Posterior vena cava (tissue), 2 donors: ENCODE data around the gene IFITM10. TPM values are rescaled to one million over a fixed set of nuclear protein-coding genes. Genes with fewer than 3 reads are reported as not detected.
A peak's percentile ranks its signal among the peaks of the same experiment; 100 is the strongest.
"Not testable (repeated sequence)": the region's sequence is repeated elsewhere in the genome, so short reads cannot be mapped to it uniquely, and the experiment has no call there.

Source experiments
- DNase-seq: peaks from one replicate; pipeline ENCODE4 v3.0.0-alpha.2; 2020; ENCODE audit warnings: low spot score
- intact Hi-C, 2 donors: fragments of 100-400 bp; cut with DNase I; formaldehyde crosslinking; loops; one replicate each; pipeline versions ENCODE4 v1.14.1 to v1.14.2; 2022 to 2023
- total RNA-seq, 2 donors: library from RNA; stranded (reverse); fragmentation: NEBNext Ultra II Directional; extraction: Animal tissue kit (Norgen Biotek cat#: 25700); gene quantifications; one replicate each; pipeline ENCODE4 v1.2.1, GENCODE V29; 2021
- donor health status: DM: yes; HTN: yes; CAD: no.
- donor health status: DM: yes; HTN: yes; CAD: no.

IFITM10 gene
- total RNA-seq, 2 donors from 2014 or later, result 1.4 to 2.4 TPM

- intact Hi-C loops, DNase-seq: not testable (repeated sequence)
Measured at GRCh38 chr11:1688336-1688947, 62.0 kb downstream of the IFITM10 start.

- intact Hi-C loops, DNase-seq: not testable (repeated sequence)
Measured at GRCh38 chr11:1686220-1686619, 64.2 kb downstream of the IFITM10 start.

GRCh38 chr11:1684886-1685874, 65.2 kb downstream of the IFITM10 start:
- DNase-seq, intact Hi-C loops: not testable (repeated sequence)

- DNase-seq, intact Hi-C loops: not testable (repeated sequence)
Measured at GRCh38 chr11:1683904-1684572, 66.4 kb downstream of the IFITM10 start.

- DNase-seq, result peak; percentile 60
- intact Hi-C loops, result not testable (repeated sequence)
Measured at GRCh38 chr11:1683216-1683615, 67.2 kb downstream of the IFITM10 start.

Other genes starting within 250 kb of the IFITM10 start
- 10 to 100 TPM; 11.0 to 19.4 TPM for gene DUSP8, start 178.3 kb downstream of the IFITM10 start, total RNA-seq
- gene KRTAP5-1, start 165.3 kb downstream of the IFITM10 start, total RNA-seq, result not detected
- not detected for gene KRTAP5-2, start 152.3 kb downstream of the IFITM10 start, total RNA-seq
- gene KRTAP5-3, start 142.1 kb downstream of the IFITM10 start, total RNA-seq, result not detected
- gene KRTAP5-4, start 128.5 kb downstream of the IFITM10 start, total RNA-seq, result not detected
- gene KRTAP5-5, start 120.8 kb downstream of the IFITM10 start, total RNA-seq, result not detected
- gene KRTAP5-6, start 53.4 kb downstream of the IFITM10 start, total RNA-seq, result not detected
- gene CTSD, start 13.3 kb upstream of the IFITM10 start, total RNA-seq, result 100 to 1,000 TPM; 351 to 519 TPM
- gene SYT8, start 84.4 kb upstream of the IFITM10 start, total RNA-seq, result not detected
- gene TNNI2, start 88.4 kb upstream of the IFITM10 start, total RNA-seq, result 1 to 10 TPM; 1.0 to 1.3 TPM
- 100 to 1,000 TPM in 1 of 2 donors, 10 to 100 TPM in 1; 39.1 to 122 TPM for gene LSP1, start 102.5 kb upstream of the IFITM10 start, total RNA-seq
- under 1 TPM in 1 of 2 donors, not detected in 1; 0.14 TPM for gene PRR33, start 141.3 kb upstream of the IFITM10 start, total RNA-seq
- gene TNNT3, start 169.1 kb upstream of the IFITM10 start, total RNA-seq, result 10 to 100 TPM; 17.9 to 45.3 TPM
- 10 to 100 TPM; 22.7 to 23.8 TPM for gene MRPL23, start 196.7 kb upstream of the IFITM10 start, total RNA-seq
- 1,000 to 10,000 TPM in 1 of 2 donors, 100 to 1,000 TPM in 1; 430 to 1,696 TPM for gene H19, start 247.2 kb upstream of the IFITM10 start, total RNA-seq